OCI-LY3 (cell line): ENCODE data around the gene RPS6KB2.

Experiments
- H2AFZ ChIP-seq: fragments of 200-600, 300-600 bp; shearing (Covaris generic); 2 replicates; pipeline ENCODE4 v1.6.0; 2014; ENCODE audit warnings: antibody characterized with exemption, low read depth, low read length
- H3K27ac ChIP-seq: fragments of 200-600, 300-600 bp; sonication (generic); 2 replicates; pipeline ENCODE4 v1.5.1; 2014; ENCODE audit warnings: mild to moderate bottlenecking, low read length, moderate library complexity, mixed read lengths
- H3K27me3 ChIP-seq: fragments of 200-600, 300-600 bp; sonication (generic); 2 replicates; pipeline ENCODE4 v1.6.1; 2014; ENCODE audit warnings: low read depth, low read length, mixed read lengths
- H3K36me3 ChIP-seq: fragments of 200-600, 300-600 bp; sonication (generic); replicated peaks from 2 replicates; pipeline ENCODE3; 2014; ENCODE audit warnings: low read depth, low read length, mixed read lengths
- H3K4me1 ChIP-seq: fragments of 300-600, 200-600 bp; sonication (generic); 2 replicates; pipeline ENCODE4 v1.6.1; 2014; ENCODE audit warnings: low read length, mixed read lengths
- H3K4me2 ChIP-seq: fragments of 200-600, 300-600 bp; sonication (generic); 2 replicates; pipeline ENCODE4 v1.6.1; 2014; ENCODE audit warnings: low read length, mixed read lengths
- H3K4me3 ChIP-seq: fragments of 300-600, 200-600 bp; sonication (generic); 2 replicates; pipeline ENCODE4 v1.5.1; 2014; ENCODE audit warnings: antibody characterized with exemption, mild to moderate bottlenecking, low read length, moderate library complexity
- H3K79me2 ChIP-seq: fragments of 300-600, 200-600 bp; shearing (Covaris generic); 2 replicates; pipeline ENCODE4 v1.6.1; 2014; ENCODE audit warnings: mild to moderate bottlenecking, low read length, mixed read lengths
- H3K9ac ChIP-seq: fragments of 300-600, 200-600 bp; shearing (Covaris generic); 2 replicates; pipeline ENCODE4 v1.6.0; 2014; ENCODE audit warnings: mild to moderate bottlenecking, low read length, moderate library complexity
- H3K9me3 ChIP-seq: fragments of 200-600, 300-600 bp; shearing (Covaris generic); 2 replicates; pipeline ENCODE4 v1.6.1; 2014; ENCODE audit warnings: low read length, mixed read lengths; ENCODE audit not compliant: insufficient read depth
- H4K20me1 ChIP-seq: fragments of 200-600, 300-600 bp; sonication (generic); 2 replicates; pipeline ENCODE4 v1.6.1; 2016; ENCODE audit warnings: low read length, mixed read lengths; ENCODE audit not compliant: insufficient read depth
- CTCF ChIP-seq: fragments of 200-600, 300-600 bp; sonication (generic); IDR thresholded peaks from 2 replicates; pipeline ENCODE4 v1.5.1; 2014; ENCODE audit warnings: antibody characterized with exemption, low read length, low read depth
- EZH2phosphoT487 ChIP-seq: fragments of 200-600 bp; shearing (Covaris generic); IDR thresholded peaks from 2 replicates; pipeline ENCODE4 v1.6.1; 2018; ENCODE audit warnings: antibody characterized with exemption, mixed run types, low read depth

The RPS6KB2 gene

GRCh38 chr11:67396259-67396581 is 32.1 kb upstream of the RPS6KB2 start:
- Histone ChIP-seq H2AFZ (no peak overlapping the region), H3K36me3 (peaks cover 53% of the 10 kb centered on the region), H3K27ac (no peak overlapping the region), H3K4me2 (no peak overlapping the region), H3K27me3 (no peaks in the 10 kb centered on the region), H3K4me1 (peaks cover 13% of the 10 kb centered on the region), H3K79me2 (peaks cover 30% of the 10 kb centered on the region), H3K9ac (no peak overlapping the region), H4K20me1 (peaks cover 11% of the 10 kb centered on the region; the same call in 1 of the 2 replicates), H3K4me3 (no peak overlapping the region), H3K9me3 (no peaks in the 10 kb centered on the region)
- TF ChIP-seq EZH2phosphoT487: no peak
- TF ChIP-seq CTCF: no peak

- H3K9me3 ChIP-seq: no peaks in the 10 kb centered on the region
- H3K27me3 ChIP-seq: no peaks in the 10 kb centered on the region
- H3K27ac ChIP-seq: no peak overlapping the region
- H3K4me2 ChIP-seq: no peak overlapping the region
- H3K9ac ChIP-seq: no peak overlapping the region
- peaks cover 13% of the 10 kb centered on the region for H3K4me1 ChIP-seq
- H3K36me3 ChIP-seq: peaks cover 53% of the 10 kb centered on the region
- H4K20me1 ChIP-seq: peaks cover 11% of the 10 kb centered on the region; the same call in 1 of the 2 replicates
- no peak overlapping the region for H2AFZ ChIP-seq
- no peak overlapping the region for H3K4me3 ChIP-seq
- peaks cover 29% of the 10 kb centered on the region for H3K79me2 ChIP-seq
- TF ChIP-seq EZH2phosphoT487 (no peak), CTCF (no peak)
Observed at GRCh38 chr11:67396587-67397389, 31.5 kb upstream of the RPS6KB2 start.

- H3K9ac ChIP-seq: no peak overlapping the region
- peaks cover 23% of the 10 kb centered on the region for H3K79me2 ChIP-seq
- H3K27me3 ChIP-seq: no peaks in the 10 kb centered on the region
- no peak overlapping the region for H3K4me3 ChIP-seq
- H3K36me3 ChIP-seq: peaks cover 53% of the 10 kb centered on the region
- H3K4me1 ChIP-seq: peaks cover 17% of the 10 kb centered on the region
- H2AFZ ChIP-seq: no peak overlapping the region
- no peak overlapping the region for H3K4me2 ChIP-seq
- H4K20me1 ChIP-seq: peaks cover 11% of the 10 kb centered on the region; the same call in 1 of the 2 replicates
- no peaks in the 10 kb centered on the region for H3K9me3 ChIP-seq
- TF ChIP-seq EZH2phosphoT487 (no peak), CTCF (no peak)
- no peak overlapping the region for H3K27ac ChIP-seq
Observed at GRCh38 chr11:67397536-67397935, 30.8 kb upstream of the RPS6KB2 start.

- H2AFZ ChIP-seq: no peak overlapping the region
- TF ChIP-seq EZH2phosphoT487: no peak
- no peak overlapping the region for H3K9ac ChIP-seq
- peaks cover 21% of the 10 kb centered on the region for H3K79me2 ChIP-seq
- no peak overlapping the region for H3K27ac ChIP-seq
- H3K4me1 ChIP-seq: peaks cover 21% of the 10 kb centered on the region
- H3K27me3 ChIP-seq: no peaks in the 10 kb centered on the region
- H3K4me3 ChIP-seq: no peak overlapping the region
- no peak overlapping the region for H3K4me2 ChIP-seq
- peaks cover 11% of the 10 kb centered on the region; the same call in 1 of the 2 replicates for H4K20me1 ChIP-seq
- H3K36me3 ChIP-seq: peaks cover 53% of the 10 kb centered on the region
- no peaks in the 10 kb centered on the region for H3K9me3 ChIP-seq
Observed at GRCh38 chr11:67397986-67398660, 30.2 kb upstream of the RPS6KB2 start.
